Measurements from ENCODE around the gene TNFAIP3.
"Not testable (repeated sequence)": the region's sequence is repeated elsewhere in the genome, so short reads cannot be mapped to it uniquely, and the experiment has no call there.

Gene TNFAIP3

DNA sequence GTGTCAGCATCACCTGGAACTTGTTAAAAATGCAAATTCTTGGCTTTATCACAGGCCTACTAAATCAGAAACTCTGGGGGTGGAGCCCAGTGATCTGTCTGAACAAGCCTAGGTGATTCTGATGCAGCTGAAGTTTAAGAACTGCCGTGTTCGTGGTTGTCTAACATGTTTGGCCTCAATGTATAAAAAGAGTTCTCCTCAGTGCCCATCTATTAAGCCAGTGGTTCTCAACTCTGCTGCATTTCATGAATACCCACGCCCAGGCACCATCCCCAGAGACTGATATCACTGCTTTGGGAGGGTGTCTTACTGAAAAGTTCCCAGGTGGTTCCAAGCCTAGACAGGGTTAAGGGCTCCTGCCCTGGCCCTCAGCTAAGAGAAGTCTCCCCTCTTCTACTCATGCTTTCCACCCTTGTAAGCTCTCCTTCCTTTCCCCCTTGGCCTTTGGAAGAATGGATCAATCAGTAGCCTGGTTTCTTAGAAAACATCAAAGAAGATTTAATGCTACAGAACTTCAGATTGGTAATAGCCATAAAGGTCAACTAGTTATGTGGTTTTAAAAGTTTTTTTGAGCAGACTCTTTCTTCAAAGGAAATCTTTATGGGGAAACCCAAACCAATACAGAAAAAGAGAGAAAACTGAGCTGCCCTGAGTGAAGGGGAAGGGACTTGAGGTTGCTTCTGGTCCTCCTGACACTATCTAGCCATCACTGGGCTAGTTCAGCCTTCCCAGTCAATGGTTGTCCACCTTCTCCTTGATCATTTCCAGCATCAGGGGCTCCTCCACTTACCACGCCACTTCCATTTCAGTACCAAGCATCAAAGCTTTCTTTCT, 38.9 kb upstream of the TNFAIP3 start:
- no peaks in the 10 kb centered on the region for H3K27me3 ChIP-seq (ENCODE audit: control insufficient read depth in 1 of 2, insufficient read depth in 2 of 2, low read length in 2 of 2)
- no peak overlapping the region for H3K27ac ChIP-seq (ENCODE audit: low read depth, low read length)
- H3K4me1 ChIP-seq (ENCODE audit: control insufficient read depth in 1 of 2, insufficient read depth in 2 of 2, low read length in 2 of 2): peaks cover 7 to 19% of the 10 kb centered on the region in 2 donors

DNA sequence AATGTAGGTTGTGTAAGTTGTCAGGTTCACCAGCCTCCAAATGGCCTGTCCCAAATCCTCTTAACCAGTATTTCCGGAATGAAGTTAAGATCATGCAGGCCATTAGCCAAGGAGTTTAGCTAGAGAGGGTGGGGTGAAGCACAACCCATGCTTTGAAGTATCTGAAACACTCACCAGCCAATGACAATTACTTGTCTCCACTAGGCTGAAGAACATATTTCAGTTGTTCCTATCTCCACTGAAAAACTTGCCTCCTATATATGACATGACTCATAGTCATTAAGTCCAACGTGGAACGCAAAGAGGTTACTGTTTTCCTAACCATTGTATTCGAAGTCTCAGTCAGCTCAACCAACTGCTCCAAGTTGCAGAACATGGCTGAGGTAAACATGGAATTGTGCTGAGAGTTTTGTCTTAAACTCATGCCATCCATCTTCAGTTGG, 37.4 kb upstream of the TNFAIP3 start:
- Histone ChIP-seq H3K9ac (ENCODE audit: low read depth in 1 of 2, low read length in 2 of 2) (no peak overlapping the region), H3K27ac (ENCODE audit: low read depth, low read length) (no peak overlapping the region), H3K4me1 (ENCODE audit: control insufficient read depth in 1 of 2, insufficient read depth in 2 of 2, low read length in 2 of 2) (peaks cover 0 to 15% of the 10 kb centered on the region in 2 donors), H3K4me3 (ENCODE audit: low read depth in 1 of 2, low read length in 2 of 2) (no peak overlapping the region), H3K27me3 (ENCODE audit: control insufficient read depth in 1 of 2, insufficient read depth in 2 of 2, low read length in 2 of 2) (no peaks in the 10 kb centered on the region), H3K36me3 (ENCODE audit: control insufficient read depth in 1 of 2, insufficient read depth in 2 of 2, low read length in 2 of 2) (no peaks in the 10 kb centered on the region), H3K9me3 (ENCODE audit: control insufficient read depth in 1 of 2, low read length in 2 of 2) (no peaks in the 10 kb centered on the region)

More for the DNA sequence above, 38.9 kb upstream of the TNFAIP3 start:
- Histone ChIP-seq H3K9ac (ENCODE audit: low read depth in 1 of 2, low read length in 2 of 2) (no peak overlapping the region), H3K4me3 (ENCODE audit: low read depth in 1 of 2, low read length in 2 of 2) (no peak overlapping the region), H3K9me3 (ENCODE audit: control insufficient read depth in 1 of 2, low read length in 2 of 2) (no peaks in the 10 kb centered on the region), H3K36me3 (ENCODE audit: control insufficient read depth in 1 of 2, insufficient read depth in 2 of 2, low read length in 2 of 2) (no peaks in the 10 kb centered on the region)

DNA sequence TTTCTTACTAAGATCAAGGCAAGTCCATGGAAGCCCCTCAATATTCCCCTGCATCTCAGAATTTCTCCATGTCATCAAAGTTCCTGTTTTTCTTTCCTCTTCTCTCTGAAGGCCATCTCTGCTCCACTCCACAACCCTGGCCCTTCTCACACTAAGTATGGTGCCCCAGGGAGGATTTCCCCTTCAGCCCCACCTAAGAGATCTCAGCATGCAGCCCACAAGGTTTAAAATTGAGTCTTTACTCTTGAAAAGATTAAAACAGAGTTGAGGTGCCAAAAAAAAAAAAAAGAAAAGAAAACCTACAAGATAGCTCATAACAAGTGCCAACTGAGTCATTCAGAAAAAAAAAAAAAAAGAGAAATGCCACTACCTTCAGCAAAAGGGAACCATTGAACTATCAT, 36.5 kb upstream of the TNFAIP3 start:
- H3K9me3 ChIP-seq (ENCODE audit: control insufficient read depth in 1 of 2, low read length in 2 of 2): no peaks in the 10 kb centered on the region
- no peak overlapping the region for H3K4me3 ChIP-seq (ENCODE audit: low read depth in 1 of 2, low read length in 2 of 2)
- no peak overlapping the region for H3K27ac ChIP-seq (ENCODE audit: low read depth, low read length)
- no peak overlapping the region for H3K9ac ChIP-seq (ENCODE audit: low read depth in 1 of 2, low read length in 2 of 2)
- H3K4me1 ChIP-seq (ENCODE audit: control insufficient read depth in 1 of 2, insufficient read depth in 2 of 2, low read length in 2 of 2): peaks cover 0 to 15% of the 10 kb centered on the region in 2 donors
- no peaks in the 10 kb centered on the region for H3K27me3 ChIP-seq (ENCODE audit: control insufficient read depth in 1 of 2, insufficient read depth in 2 of 2, low read length in 2 of 2)
- no peaks in the 10 kb centered on the region for H3K36me3 ChIP-seq (ENCODE audit: control insufficient read depth in 1 of 2, insufficient read depth in 2 of 2, low read length in 2 of 2)

DNA sequence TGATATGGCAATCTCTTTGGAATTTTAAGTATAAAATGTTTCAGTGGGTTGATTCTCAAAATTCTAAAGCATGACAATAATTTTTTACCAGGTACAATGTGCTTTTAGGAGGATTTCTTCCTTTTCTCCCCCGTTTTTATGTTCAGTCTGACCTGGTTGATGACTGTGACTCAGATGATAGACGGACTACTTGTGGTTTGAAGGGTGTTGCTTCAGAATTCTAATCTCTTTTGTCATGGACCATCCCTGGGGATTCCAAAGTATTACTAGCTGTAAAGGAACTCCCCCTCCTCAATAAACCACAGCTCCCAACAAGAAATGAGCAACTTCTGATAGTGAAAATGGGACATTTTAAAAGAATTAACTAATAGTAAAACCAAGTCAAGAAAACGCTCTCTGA, 34.9 kb upstream of the TNFAIP3 start:
- no peak overlapping the region for H3K9ac ChIP-seq (ENCODE audit: low read depth in 1 of 2, low read length in 2 of 2)
- H3K36me3 ChIP-seq (ENCODE audit: control insufficient read depth in 1 of 2, insufficient read depth in 2 of 2, low read length in 2 of 2): no peaks in the 10 kb centered on the region
- H3K27me3 ChIP-seq (ENCODE audit: control insufficient read depth in 1 of 2, insufficient read depth in 2 of 2, low read length in 2 of 2): no peaks in the 10 kb centered on the region
- no peak overlapping the region for H3K4me3 ChIP-seq (ENCODE audit: low read depth in 1 of 2, low read length in 2 of 2)
- H3K4me1 ChIP-seq (ENCODE audit: control insufficient read depth in 1 of 2, insufficient read depth in 2 of 2, low read length in 2 of 2): peaks cover 0 to 15% of the 10 kb centered on the region in 2 donors
- H3K9me3 ChIP-seq (ENCODE audit: control insufficient read depth in 1 of 2, low read length in 2 of 2): no peaks in the 10 kb centered on the region
- no peak overlapping the region for H3K27ac ChIP-seq (ENCODE audit: low read depth, low read length)

DNA sequence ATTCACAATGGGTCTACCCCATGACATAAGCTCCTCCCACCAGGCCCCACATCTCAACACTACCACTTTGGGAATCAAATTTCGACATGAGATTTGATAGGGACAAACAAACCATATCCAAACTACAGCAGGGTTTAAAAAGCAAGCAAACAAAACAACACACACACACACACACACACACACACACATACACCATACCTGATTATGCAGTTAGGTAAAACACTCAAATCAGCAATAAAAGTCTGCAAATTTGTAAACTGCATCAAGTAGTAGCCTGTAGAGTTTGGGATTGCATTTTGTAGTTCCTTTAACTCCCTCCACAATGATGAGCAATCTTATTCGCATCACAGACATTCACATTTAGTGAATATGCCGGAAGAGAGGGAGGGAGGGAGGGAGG, 32.6 kb upstream of the TNFAIP3 start:
- Histone ChIP-seq H3K9me3 (ENCODE audit: control insufficient read depth in 1 of 2, low read length in 2 of 2) (no peaks in the 10 kb centered on the region), H3K27ac (ENCODE audit: low read depth, low read length) (no peak overlapping the region), H3K27me3 (ENCODE audit: control insufficient read depth in 1 of 2, insufficient read depth in 2 of 2, low read length in 2 of 2) (no peaks in the 10 kb centered on the region), H3K4me3 (ENCODE audit: low read depth in 1 of 2, low read length in 2 of 2) (no peak overlapping the region), H3K9ac (ENCODE audit: low read depth in 1 of 2, low read length in 2 of 2) (no peak overlapping the region), H3K4me1 (ENCODE audit: control insufficient read depth in 1 of 2, insufficient read depth in 2 of 2, low read length in 2 of 2) (peaks cover 0 to 12% of the 10 kb centered on the region in 2 donors), H3K36me3 (ENCODE audit: control insufficient read depth in 1 of 2, insufficient read depth in 2 of 2, low read length in 2 of 2) (no peaks in the 10 kb centered on the region)

DNA sequence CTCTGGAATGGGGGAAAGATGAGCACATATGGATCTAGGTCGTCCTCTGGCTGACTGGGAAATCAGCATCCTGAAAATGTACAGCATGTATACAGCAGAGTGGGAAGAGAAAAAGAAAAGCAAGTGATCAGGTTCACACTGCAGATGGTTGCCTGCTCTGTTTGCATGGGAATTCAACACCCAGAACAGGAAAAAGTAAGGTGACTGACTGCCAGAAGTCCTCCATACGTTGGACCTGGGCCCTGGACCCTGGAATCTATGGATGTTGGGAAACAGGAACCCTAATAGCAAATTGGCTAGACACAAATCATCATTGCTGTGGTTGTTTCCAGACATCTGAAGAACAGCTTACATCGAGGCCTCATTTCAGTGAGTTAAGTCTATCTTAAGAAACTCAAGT, 30.3 kb upstream of the TNFAIP3 start:
- no peak overlapping the region for H3K9ac ChIP-seq (ENCODE audit: low read depth in 1 of 2, low read length in 2 of 2)
- H3K27me3 ChIP-seq (ENCODE audit: control insufficient read depth in 1 of 2, insufficient read depth in 2 of 2, low read length in 2 of 2): no peaks in the 10 kb centered on the region
- peaks cover 0 to under 1% of the 10 kb centered on the region in 2 donors for H3K4me1 ChIP-seq (ENCODE audit: control insufficient read depth in 1 of 2, insufficient read depth in 2 of 2, low read length in 2 of 2)
- H3K36me3 ChIP-seq (ENCODE audit: control insufficient read depth in 1 of 2, insufficient read depth in 2 of 2, low read length in 2 of 2): no peaks in the 10 kb centered on the region
- no peak overlapping the region for H3K4me3 ChIP-seq (ENCODE audit: low read depth in 1 of 2, low read length in 2 of 2)
- no peak overlapping the region for H3K27ac ChIP-seq (ENCODE audit: low read depth, low read length)
- H3K9me3 ChIP-seq (ENCODE audit: control insufficient read depth in 1 of 2, low read length in 2 of 2): no peaks in the 10 kb centered on the region

DNA sequence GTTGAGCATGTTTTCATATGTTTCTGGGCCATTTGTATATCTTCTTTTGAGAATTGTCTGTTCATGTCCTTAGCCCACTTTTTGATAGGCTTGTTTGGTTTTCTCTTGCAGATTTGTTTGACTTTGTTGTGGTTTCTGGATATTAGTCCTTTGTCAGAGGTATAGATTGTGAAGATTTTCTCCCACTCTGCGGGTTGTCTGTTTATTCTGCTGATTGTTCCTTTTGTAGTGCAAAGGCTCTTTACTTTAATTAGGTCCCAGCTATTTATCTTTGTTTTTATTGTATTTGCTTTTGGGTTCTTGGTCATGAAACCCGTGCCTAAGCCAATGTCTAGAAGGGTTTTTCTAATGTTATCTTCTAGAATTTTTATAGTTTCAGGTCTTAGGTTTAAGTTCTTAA, 29.0 kb upstream of the TNFAIP3 start:
- not testable (repeated sequence) for H3K36me3 ChIP-seq (ENCODE audit: control insufficient read depth in 1 of 2, insufficient read depth in 2 of 2, low read length in 2 of 2); H3K9me3 ChIP-seq (ENCODE audit: control insufficient read depth in 1 of 2, low read length in 2 of 2); H3K9ac ChIP-seq (ENCODE audit: low read depth in 1 of 2, low read length in 2 of 2); H3K27ac ChIP-seq (ENCODE audit: low read depth, low read length); H3K27me3 ChIP-seq (ENCODE audit: control insufficient read depth in 1 of 2, insufficient read depth in 2 of 2, low read length in 2 of 2); H3K4me3 ChIP-seq (ENCODE audit: low read depth in 1 of 2, low read length in 2 of 2); H3K4me1 ChIP-seq (ENCODE audit: control insufficient read depth in 1 of 2, insufficient read depth in 2 of 2, low read length in 2 of 2)

DNA sequence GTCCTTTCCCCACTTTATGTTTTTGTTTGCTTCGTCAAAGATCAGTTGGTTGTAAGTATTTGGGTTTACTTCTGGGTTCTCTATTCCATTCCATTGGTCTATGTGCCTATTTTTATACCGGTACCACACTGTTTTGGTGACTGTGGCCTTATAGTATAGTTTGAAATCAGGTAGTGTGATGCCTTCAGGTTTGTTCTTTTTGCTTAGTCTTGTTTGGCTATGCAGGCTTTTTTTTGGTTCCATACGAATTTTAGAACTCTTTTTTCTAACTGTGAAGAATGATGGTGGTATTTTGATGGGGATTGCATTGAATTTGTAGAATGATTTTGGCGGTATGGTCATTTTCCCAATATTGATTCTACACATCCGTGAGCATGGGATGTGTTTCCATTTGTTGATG, 28.5 kb upstream of the TNFAIP3 start:
- not testable (repeated sequence) for H3K9ac ChIP-seq (ENCODE audit: low read depth in 1 of 2, low read length in 2 of 2)

DNA sequence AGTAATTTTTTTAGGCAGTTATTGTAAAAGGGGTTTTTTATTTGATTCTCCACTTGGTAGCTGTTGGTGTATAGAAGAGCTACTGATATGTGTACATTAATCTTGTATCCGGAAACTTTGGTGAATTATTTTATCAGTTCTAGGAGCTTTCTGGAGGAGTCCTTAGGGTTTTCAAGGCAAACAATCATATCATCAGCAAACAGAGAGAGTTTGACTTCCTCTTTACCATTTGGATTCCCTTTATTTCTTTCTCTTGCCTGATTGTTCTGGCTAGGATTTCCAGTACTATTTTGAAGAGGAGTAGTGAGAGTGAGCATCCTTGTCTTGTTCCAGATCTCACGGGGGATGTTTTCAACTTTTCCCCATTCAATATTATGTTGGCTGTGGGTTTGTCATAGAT, 28.0 kb upstream of the TNFAIP3 start:
- H3K9me3 ChIP-seq (ENCODE audit: control insufficient read depth in 1 of 2, low read length in 2 of 2): no peaks in the 10 kb centered on the region
- H3K36me3 ChIP-seq (ENCODE audit: control insufficient read depth in 1 of 2, insufficient read depth in 2 of 2, low read length in 2 of 2): no peaks in the 10 kb centered on the region
- no peak overlapping the region for H3K4me3 ChIP-seq (ENCODE audit: low read depth in 1 of 2, low read length in 2 of 2)
- H3K27me3 ChIP-seq (ENCODE audit: control insufficient read depth in 1 of 2, insufficient read depth in 2 of 2, low read length in 2 of 2): no peaks in the 10 kb centered on the region
- no peaks in the 10 kb centered on the region for H3K4me1 ChIP-seq (ENCODE audit: control insufficient read depth in 1 of 2, insufficient read depth in 2 of 2, low read length in 2 of 2)
- H3K27ac ChIP-seq (ENCODE audit: low read depth, low read length): no peak overlapping the region
- H3K9ac ChIP-seq (ENCODE audit: low read depth in 1 of 2, low read length in 2 of 2): no peak overlapping the region

More for the DNA sequence above, 28.5 kb upstream of the TNFAIP3 start:
- not testable (repeated sequence) for H3K36me3 ChIP-seq (ENCODE audit: control insufficient read depth in 1 of 2, insufficient read depth in 2 of 2, low read length in 2 of 2); H3K27me3 ChIP-seq (ENCODE audit: control insufficient read depth in 1 of 2, insufficient read depth in 2 of 2, low read length in 2 of 2); H3K9me3 ChIP-seq (ENCODE audit: control insufficient read depth in 1 of 2, low read length in 2 of 2); H3K4me1 ChIP-seq (ENCODE audit: control insufficient read depth in 1 of 2, insufficient read depth in 2 of 2, low read length in 2 of 2); H3K4me3 ChIP-seq (ENCODE audit: low read depth in 1 of 2, low read length in 2 of 2); H3K27ac ChIP-seq (ENCODE audit: low read depth, low read length)

DNA sequence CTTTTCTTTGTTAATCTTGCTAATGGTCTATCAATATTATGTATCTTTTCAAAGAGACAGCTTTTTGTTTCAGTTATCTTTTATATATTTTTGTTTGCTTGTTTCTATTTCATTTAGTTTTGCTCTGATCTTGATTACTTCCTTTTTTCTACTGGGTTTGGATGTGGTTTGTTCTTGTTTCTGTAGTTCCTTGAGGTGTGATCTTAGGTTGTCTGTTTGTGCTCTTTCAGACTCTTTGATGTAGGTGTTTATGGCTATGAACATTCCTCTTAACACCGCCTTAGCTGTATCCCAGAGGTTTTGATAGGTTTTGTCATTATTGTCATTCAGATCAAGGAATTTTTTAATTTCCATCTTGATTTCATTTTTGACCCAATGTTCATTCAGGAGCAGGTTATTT, 26.8 kb upstream of the TNFAIP3 start:
- no peak overlapping the region for H3K9ac ChIP-seq (ENCODE audit: low read depth in 1 of 2, low read length in 2 of 2)
- no peak overlapping the region for H3K27ac ChIP-seq (ENCODE audit: low read depth, low read length)
- no peaks in the 10 kb centered on the region for H3K9me3 ChIP-seq (ENCODE audit: control insufficient read depth in 1 of 2, low read length in 2 of 2)
- no peaks in the 10 kb centered on the region for H3K4me1 ChIP-seq (ENCODE audit: control insufficient read depth in 1 of 2, insufficient read depth in 2 of 2, low read length in 2 of 2)
- no peaks in the 10 kb centered on the region for H3K27me3 ChIP-seq (ENCODE audit: control insufficient read depth in 1 of 2, insufficient read depth in 2 of 2, low read length in 2 of 2)
- no peaks in the 10 kb centered on the region for H3K36me3 ChIP-seq (ENCODE audit: control insufficient read depth in 1 of 2, insufficient read depth in 2 of 2, low read length in 2 of 2)
- H3K4me3 ChIP-seq (ENCODE audit: low read depth in 1 of 2, low read length in 2 of 2): no peak overlapping the region
